SJCRH30 (cell line): ENCODE data around the gene SIRT4. TPM values are rescaled to one million over a fixed set of nuclear protein-coding genes. Genes with fewer than 3 reads are reported as not detected.
"Not testable (repeated sequence)": the region's sequence is repeated elsewhere in the genome, so short reads cannot be mapped to it uniquely, and the experiment has no call there.

Experiments
- DNase-seq, 2 experiments: peaks; one replicate each; pipeline ENCODE4 v3.0.0-alpha.2; 2015 to 2020
- H3K27ac ChIP-seq: fragments of 250-450 bp; sonication (Bioruptor Pico); 2 replicates; pipeline ENCODE4 v1.5.1; 2020; ENCODE audit warnings: mild to moderate bottlenecking, moderate library complexity
- H3K27me3 ChIP-seq: fragments of 250-450 bp; sonication (Bioruptor Pico); 2 replicates; pipeline ENCODE4 v1.5.1; 2020; ENCODE audit warnings: mild to moderate bottlenecking, moderate library complexity
- H3K36me3 ChIP-seq: fragments of 250-450 bp; sonication (Bioruptor Pico); 2 replicates; pipeline ENCODE4 v1.5.1; 2020; ENCODE audit warnings: mild to moderate bottlenecking, moderate library complexity
- H3K4me1 ChIP-seq: fragments of 250-450 bp; sonication (Bioruptor Pico); 2 replicates; pipeline ENCODE4 v1.5.1; 2020; ENCODE audit warnings: mild to moderate bottlenecking, moderate library complexity
- H3K4me3 ChIP-seq: fragments of 250-450 bp; sonication (Bioruptor Pico); 2 replicates; pipeline ENCODE4 v1.5.1; 2020; ENCODE audit warnings: mild to moderate bottlenecking, moderate library complexity
- H3K9me3 ChIP-seq: fragments of 250-450 bp; sonication (Bioruptor Pico); replicated peaks from 2 replicates; pipeline ENCODE4 v1.5.1; 2020; ENCODE audit warnings: mild to moderate bottlenecking, moderate library complexity
- total RNA-seq: library from RNA; depleted of rRNA; stranded (reverse); fragments of >200 nt; shearing (Covaris generic); gene quantifications from 2 replicates; pipeline ENCODE4 v1.2.3, GENCODE V29; 2014

The SIRT4 gene
- total RNA-seq, 1 experiment from 2014 or later: 4.0 TPM

GRCh38 chr12:120292661-120293531 lies 9.2 kb upstream of the SIRT4 start, which contains the start of gene RNU4-1:
TSS of gene RNU4-1 (minus strand) at chr12:120293237.
- no peaks in the 10 kb centered on the region for H3K9me3 ChIP-seq
- peaks cover 3% of the 10 kb centered on the region; the same call in 1 of the 2 replicates for H3K27me3 ChIP-seq
- peak; percentile 90 to 95 for DNase-seq
- no peaks in the 10 kb centered on the region for H3K36me3 ChIP-seq
- peaks cover 6% of the 10 kb centered on the region; the same call in 1 of the 2 replicates for H3K4me1 ChIP-seq
- peak within 1 kb of the TSS; percentile 52 for H3K4me3 ChIP-seq
- peak within 1 kb of the TSS; percentile 100 for H3K27ac ChIP-seq

DNA sequence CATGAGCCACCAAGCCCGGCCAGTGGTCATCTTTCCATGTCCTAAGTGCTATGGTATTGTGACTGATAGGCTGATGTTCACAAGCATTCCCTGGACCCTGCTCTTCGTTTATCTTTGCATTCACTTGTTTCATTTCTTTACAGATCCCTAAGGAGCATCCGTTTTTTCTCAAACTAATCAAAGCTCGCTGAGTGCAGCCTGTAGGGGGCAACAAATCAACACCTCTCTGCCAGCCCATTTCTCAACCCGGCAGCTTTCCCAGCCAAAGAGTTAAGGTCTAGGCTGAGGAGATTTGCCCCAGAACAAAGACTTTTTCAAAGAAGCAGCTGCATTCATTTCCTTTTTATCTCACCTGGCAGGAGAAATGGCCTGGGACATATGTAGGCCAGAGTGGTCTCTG lies 12.1 kb downstream of the SIRT4 start:
- Histone ChIP-seq H3K27me3 (no peaks in the 10 kb centered on the region), H3K36me3 (no peaks in the 10 kb centered on the region), H3K9me3 (no peaks in the 10 kb centered on the region), H3K4me3 (no peak overlapping the region), H3K27ac (no peak overlapping the region), H3K4me1 (0 out of 2 replicates have a peak, but pooled peaks cover 3% of the 10 kb centered on the region)
- DNase-seq: peak in 1 of 2 experiments; percentile 17

DNA sequence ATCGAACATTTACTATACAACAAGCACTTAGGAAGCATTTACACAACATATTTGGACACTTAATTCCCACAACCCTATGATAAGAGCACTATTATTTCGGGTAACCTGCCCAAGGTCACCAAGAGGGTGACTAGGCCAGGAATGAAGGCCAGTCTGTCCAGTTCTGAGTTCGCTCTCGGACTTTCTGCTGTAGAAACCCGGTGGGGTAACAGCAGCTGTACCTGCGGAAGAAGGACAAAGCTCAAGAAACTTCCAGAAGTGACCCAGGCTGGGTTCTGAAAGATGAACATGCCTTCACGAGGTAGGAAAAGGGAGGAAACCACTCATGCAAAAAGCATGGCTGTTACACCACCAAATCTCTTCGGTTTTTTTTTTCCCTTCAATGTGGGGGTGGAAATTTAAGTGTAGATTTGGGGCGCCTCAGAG lies 14.7 kb downstream of the SIRT4 start:
- no peaks in the 10 kb centered on the region for H3K9me3 ChIP-seq
- H3K36me3 ChIP-seq: no peaks in the 10 kb centered on the region
- H3K4me3 ChIP-seq: peak overlapping the region; percentile 60
- H3K27me3 ChIP-seq: no peaks in the 10 kb centered on the region
- DNase-seq: no peak
- H3K27ac ChIP-seq: peak overlapping the region; percentile 39; the same call in 1 of the 2 replicates
- 0 out of 2 replicates have a peak, but pooled peaks cover 3% of the 10 kb centered on the region for H3K4me1 ChIP-seq

- Histone ChIP-seq H3K27ac (peak overlapping the region; percentile 39; the same call in 1 of the 2 replicates), H3K27me3 (no peaks in the 10 kb centered on the region), H3K36me3 (no peaks in the 10 kb centered on the region), H3K9me3 (no peaks in the 10 kb centered on the region), H3K4me3 (peak overlapping the region; percentile 60), H3K4me1 (0 out of 2 replicates have a peak, but pooled peaks cover 3% of the 10 kb centered on the region)
- peak; percentile 99 for DNase-seq
Observed at GRCh38 chr12:120317224-120318105, 15.3 kb downstream of the SIRT4 start.

- Histone ChIP-seq H3K27ac (no peak overlapping the region), H3K4me3 (no peak overlapping the region), H3K4me1 (0 out of 2 replicates have a peak, but pooled peaks cover 2% of the 10 kb centered on the region), H3K36me3 (no peaks in the 10 kb centered on the region), H3K27me3 (no peaks in the 10 kb centered on the region), H3K9me3 (no peaks in the 10 kb centered on the region)
- DNase-seq: no peak
Observed at GRCh38 chr12:120321382-120322202, 19.5 kb downstream of the SIRT4 start.

DNA sequence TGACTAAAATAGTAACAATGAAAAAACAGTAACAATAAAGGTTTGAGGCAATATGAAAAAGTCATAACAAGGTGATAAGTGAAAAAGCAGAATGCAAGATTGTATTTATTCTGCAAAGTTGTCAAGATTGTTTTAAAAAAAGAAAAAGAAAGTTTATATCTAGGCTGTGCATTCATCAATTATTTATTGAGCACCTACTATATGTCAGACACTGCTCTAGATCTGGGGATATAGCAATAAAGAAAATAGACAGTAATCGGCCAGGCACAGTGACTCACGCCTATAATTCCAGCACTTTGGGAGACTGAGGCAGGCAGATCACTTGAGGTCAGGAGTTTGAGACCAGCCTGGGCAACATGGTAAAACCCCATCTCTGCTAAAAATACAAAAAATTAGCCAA lies 21.7 kb downstream of the SIRT4 start:
- no peak overlapping the region for H3K27ac ChIP-seq

DNA sequence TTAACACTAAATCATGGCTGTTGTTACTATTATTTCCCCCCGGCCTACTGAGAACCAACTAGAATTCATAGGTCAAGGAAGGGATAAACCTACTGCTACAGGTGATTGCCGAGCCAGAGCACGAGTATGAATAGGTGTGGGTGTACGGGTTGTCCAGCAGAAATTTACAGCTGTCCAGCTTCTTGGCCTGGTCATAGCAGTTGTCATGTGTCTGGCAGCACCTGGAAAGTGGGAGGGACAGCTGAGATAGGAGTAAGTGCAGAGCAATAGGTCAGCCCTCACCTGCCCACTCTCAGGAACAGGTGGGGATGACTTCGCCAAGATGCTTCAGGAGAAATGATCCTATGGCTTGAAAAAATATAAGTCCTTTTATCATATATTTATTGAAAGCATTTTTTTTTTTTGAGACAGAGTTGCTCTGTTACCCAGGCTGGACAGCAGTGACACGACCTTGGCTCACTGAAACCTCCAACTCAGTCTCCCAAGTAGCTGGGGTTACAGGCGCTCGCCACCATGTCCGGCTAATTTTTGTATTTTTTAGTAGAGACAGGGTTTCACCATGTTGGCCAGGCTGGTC lies 22.8 kb downstream of the SIRT4 start:
- Histone ChIP-seq H3K9me3 (no peaks in the 10 kb centered on the region), H3K27ac (no peak overlapping the region), H3K36me3 (no peaks in the 10 kb centered on the region), H3K27me3 (no peaks in the 10 kb centered on the region), H3K4me3 (no peak overlapping the region), H3K4me1 (no peaks in the 10 kb centered on the region)
- DNase-seq: no peak

More for the DNA sequence above, 21.7 kb downstream of the SIRT4 start:
- Histone ChIP-seq H3K4me1 (no peaks in the 10 kb centered on the region), H3K4me3 (no peak overlapping the region), H3K9me3 (no peaks in the 10 kb centered on the region), H3K27me3 (no peaks in the 10 kb centered on the region), H3K36me3 (no peaks in the 10 kb centered on the region)
- DNase-seq: no peak

- H3K36me3 ChIP-seq: no peaks in the 10 kb centered on the region
- H3K9me3 ChIP-seq: no peaks in the 10 kb centered on the region
- no peak within 1 kb of the TSS for H3K4me3 ChIP-seq
- H3K27me3 ChIP-seq: no peaks in the 10 kb centered on the region; the same call in 1 of the 2 replicates
- H3K4me1 ChIP-seq: no peaks in the 10 kb centered on the region
- no peak within 1 kb of the TSS for H3K27ac ChIP-seq
- no peak for DNase-seq
Observed at GRCh38 chr12:120327593-120327992, 25.5 kb downstream of the SIRT4 start, which contains the start of gene PLA2G1B. TSS of gene PLA2G1B (minus strand) at chr12:120327779. CDS start at chr12:120327753, 26 bp downstream.

- Histone ChIP-seq H3K27me3 (no peaks in the 10 kb centered on the region; the same call in 1 of the 2 replicates), H3K27ac (no peak overlapping the region), H3K9me3 (no peaks in the 10 kb centered on the region), H3K36me3 (no peaks in the 10 kb centered on the region), H3K4me3 (no peak overlapping the region), H3K4me1 (no peaks in the 10 kb centered on the region)
- DNase-seq: no peak
Observed at GRCh38 chr12:120328228-120328627, 26.1 kb downstream of the SIRT4 start.

GRCh38 chr12:120331390-120331789 lies 29.3 kb downstream of the SIRT4 start:
- no peaks in the 10 kb centered on the region for H3K4me1 ChIP-seq
- no peaks in the 10 kb centered on the region for H3K36me3 ChIP-seq
- no peak overlapping the region for H3K4me3 ChIP-seq
- no peaks in the 10 kb centered on the region; the same call in 1 of the 2 replicates for H3K27me3 ChIP-seq
- H3K27ac ChIP-seq: no peak overlapping the region
- no peak for DNase-seq
- H3K9me3 ChIP-seq: no peaks in the 10 kb centered on the region

DNA sequence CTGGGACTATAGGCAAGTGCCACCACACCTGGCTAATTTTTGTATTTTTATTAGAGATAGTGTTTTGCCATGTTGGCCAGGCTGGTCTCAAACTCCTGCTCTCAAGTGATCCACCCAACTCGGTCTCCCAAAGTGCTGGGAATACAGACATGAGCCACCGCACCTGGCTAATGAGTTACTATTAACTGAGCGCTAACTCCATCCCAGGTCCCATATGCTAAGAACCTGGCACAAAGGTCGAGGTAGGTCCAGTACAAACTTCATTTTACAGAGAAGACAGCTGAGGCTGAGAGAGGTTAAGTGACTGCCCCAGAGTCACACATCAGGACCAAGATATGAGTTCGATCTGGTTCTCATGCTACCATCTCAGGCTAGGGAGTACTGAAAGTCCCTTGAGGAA lies 29.9 kb downstream of the SIRT4 start:
- no peak for DNase-seq
- H3K36me3 ChIP-seq: no peaks in the 10 kb centered on the region

GRCh38 chr12:120332523-120332922 lies 30.4 kb downstream of the SIRT4 start:
- Histone ChIP-seq H3K4me3 (no peak overlapping the region), H3K9me3 (0 out of 2 replicates have a peak, but pooled peaks cover 2% of the 10 kb centered on the region), H3K36me3 (no peaks in the 10 kb centered on the region), H3K27ac (no peak overlapping the region), H3K4me1 (no peaks in the 10 kb centered on the region), H3K27me3 (no peaks in the 10 kb centered on the region; the same call in 1 of the 2 replicates)
- no peak for DNase-seq

More for the DNA sequence above, 29.9 kb downstream of the SIRT4 start:
- no peaks in the 10 kb centered on the region for H3K9me3 ChIP-seq
- H3K27ac ChIP-seq: no peak overlapping the region
- no peak overlapping the region for H3K4me3 ChIP-seq
- no peaks in the 10 kb centered on the region; the same call in 1 of the 2 replicates for H3K27me3 ChIP-seq
- H3K4me1 ChIP-seq: no peaks in the 10 kb centered on the region

- not testable (repeated sequence) for H3K4me1 ChIP-seq, H3K36me3 ChIP-seq, H3K27me3 ChIP-seq, H3K27ac ChIP-seq, H3K9me3 ChIP-seq, H3K4me3 ChIP-seq
- DNase-seq: peak; percentile 76 to 79
Observed at GRCh38 chr12:120335447-120335846, 33.3 kb downstream of the SIRT4 start.
